GM19193 (cell line): ENCODE results near the gene VAX1.

Source experiments
- POLR2A ChIP-seq: IDR thresholded peaks from 4 replicates; pipeline ENCODE4 v1.6.1; 2011; ENCODE audit not compliant: insufficient read depth, insufficient read length; ENCODE audit errors: extremely low read depth

The VAX1 gene

DNA sequence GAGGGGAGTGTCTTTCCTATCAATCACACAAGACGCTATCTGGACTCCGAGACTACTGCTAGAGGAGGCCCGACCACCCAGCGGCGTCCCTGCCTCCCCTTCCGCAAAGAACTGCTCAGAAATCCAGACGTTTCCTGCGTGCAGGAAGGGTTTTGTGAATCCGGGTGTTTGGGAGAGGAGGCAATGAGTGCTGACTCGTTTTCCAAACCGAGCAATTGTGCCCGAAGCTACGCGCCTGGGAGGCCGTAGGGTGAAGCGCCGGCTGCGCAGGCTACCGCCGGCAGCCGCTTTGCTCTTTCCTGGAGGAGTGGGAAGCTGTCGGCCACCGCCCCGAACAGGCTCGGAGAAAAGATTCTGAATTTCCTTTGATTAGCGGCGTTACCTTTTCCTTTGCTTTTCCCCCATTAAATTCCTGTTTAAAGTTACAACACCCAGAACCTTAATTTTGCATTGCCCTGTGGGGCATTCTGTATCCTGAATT lies 5.3 kb downstream of the VAX1 start:
- TF ChIP-seq POLR2A: no peak

DNA sequence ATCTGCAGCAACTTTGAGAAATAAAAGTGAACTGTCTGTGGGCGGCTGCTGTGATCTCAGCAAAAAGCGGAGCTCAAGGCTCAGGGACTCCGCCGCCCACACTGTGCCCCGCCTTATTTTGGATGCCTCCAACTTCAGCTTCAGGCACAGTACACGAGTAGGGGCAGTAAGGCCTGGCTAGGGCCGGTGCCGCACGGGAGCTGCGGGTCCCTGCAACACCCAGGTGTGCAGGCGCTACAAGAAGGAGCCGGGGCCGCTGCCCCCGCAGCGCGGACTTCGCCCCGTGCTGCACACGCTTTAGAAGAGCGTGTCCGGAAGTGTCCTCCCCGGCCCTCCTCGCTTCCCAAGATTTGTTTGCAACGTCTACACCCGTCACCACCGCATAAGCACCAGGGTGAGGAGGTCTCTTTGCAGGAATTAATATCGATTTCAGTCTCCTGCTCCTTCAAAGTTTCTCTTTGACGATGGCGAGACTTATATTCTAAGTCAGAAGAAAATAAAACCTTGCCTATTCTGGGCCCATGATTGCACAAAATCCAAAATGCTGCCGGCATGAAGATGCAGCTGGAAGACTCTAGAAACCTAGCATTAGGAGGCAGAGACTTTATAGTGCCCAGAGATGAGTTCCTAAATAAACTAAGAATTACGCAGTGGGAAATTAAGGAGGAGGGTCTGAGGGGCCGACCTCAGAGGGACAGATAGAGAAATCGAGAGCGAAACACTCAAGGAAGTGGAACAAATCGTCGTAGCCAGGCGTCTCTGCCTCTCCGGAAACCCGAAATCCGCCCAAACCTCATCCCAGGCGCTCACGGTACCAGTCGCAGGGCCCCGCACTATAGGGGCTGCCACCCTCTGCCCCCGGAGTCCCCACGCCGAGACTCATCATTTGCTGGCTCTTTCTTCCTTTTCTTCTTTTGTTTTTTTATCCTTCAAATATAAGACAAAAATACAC lies 6.4 kb downstream of the VAX1 start:
- no peak for TF ChIP-seq POLR2A

DNA sequence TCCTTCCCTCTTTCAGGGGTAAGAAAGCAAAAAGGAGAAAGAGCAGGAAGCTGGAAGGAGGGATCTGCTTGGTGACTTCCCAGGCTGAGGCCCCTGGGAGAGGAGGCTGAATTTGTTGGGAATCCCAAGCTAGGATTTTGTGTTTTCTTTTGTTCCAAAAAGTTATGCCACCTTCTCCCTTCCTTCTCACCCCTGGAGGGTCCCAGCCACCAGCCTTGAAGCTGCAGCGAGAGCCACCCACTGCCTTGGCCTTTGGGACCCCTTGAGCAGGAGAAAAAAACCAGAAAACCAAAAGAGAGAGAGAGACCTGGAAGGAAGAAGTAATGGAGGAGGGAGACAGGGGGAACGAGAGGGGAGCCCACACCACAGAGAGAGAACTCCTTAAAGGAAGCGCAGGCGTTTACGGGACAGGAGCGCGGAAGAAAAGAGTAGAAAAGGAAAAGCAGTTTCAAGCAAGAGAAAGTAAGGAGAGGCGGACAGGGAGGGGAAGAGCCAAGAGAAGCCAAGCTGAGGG lies 7.2 kb downstream of the VAX1 start:
- TF ChIP-seq POLR2A: no peak

DNA sequence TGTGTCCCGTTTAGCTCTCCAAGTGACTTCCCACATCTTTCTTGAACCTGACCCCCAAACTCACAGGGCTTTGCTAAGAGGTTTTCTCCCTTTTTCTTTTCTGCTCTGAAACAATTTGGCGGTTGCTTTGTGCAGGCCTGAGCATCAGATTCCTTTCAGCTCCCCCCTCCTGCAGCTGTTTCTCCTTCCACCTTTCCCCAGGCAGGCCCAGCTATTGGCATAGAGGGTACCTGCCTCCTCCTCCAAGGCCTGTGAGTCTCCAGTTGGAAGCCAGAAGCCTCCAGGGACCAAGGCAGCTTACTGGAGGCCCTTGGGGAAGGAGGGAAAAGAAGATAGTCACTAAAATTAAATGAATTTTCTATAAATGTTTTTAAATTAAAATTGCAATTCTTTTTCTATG lies 7.7 kb downstream of the VAX1 start:
- no peak for TF ChIP-seq POLR2A

DNA sequence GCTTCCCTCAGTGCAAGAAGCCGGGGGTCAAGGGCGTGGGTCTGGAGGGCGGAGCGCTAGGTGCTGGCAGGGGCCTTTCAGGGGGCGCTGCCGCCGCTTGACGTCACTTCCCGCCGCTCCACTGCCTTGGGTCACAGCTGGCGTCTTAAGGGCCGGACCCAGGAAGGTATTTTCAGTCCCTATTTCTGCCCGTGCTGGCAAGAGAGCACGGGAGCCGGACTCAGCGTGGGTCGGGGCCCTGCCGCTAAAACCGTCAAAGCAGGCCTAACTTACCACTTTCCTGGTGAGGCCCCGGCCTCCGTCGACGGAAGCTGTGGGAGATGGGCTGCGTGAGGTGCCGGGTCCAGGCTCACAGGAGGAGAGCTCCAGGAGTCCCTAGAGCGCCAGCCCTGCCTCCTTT lies 12.0 kb downstream of the VAX1 start:
- no peak for TF ChIP-seq POLR2A

DNA sequence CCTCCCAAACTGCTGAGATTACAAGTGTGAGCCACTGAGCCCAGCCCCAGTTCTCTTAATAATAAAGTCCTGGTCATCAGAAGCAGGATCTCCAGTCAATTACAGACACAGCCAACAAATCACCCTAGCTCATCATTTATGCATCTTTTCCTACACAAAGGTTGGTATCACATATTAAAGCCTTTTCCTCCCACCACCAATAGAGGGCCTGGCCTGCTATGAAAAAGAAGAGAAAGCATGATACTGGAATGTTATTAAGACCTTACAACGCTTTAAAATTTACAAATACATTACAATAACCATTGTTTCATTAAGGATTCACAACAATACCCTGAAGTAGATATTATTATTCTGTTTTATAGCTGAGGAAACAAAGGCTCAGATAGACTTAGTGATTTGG lies 25.9 kb downstream of the VAX1 start:
- no peak for TF ChIP-seq POLR2A

DNA sequence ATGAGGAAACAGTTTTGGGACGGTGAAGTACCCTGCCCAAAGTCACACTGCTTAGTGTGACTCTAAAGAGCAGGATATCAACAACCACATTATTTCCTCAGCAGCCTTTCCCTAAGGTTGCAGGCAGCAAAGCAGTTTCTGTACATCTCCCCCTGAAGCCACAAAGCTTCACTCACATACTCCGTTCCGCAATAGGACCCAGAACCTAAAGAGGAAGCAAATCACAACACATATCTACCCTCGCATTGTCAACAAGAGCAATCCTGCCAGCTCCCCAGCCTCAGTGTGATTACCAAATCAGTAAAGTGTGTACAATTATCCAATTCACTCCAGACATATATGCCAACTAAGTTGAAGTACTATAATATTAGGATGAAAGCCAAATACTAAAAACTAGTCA lies 30.8 kb downstream of the VAX1 start:
- no peak for TF ChIP-seq POLR2A

DNA sequence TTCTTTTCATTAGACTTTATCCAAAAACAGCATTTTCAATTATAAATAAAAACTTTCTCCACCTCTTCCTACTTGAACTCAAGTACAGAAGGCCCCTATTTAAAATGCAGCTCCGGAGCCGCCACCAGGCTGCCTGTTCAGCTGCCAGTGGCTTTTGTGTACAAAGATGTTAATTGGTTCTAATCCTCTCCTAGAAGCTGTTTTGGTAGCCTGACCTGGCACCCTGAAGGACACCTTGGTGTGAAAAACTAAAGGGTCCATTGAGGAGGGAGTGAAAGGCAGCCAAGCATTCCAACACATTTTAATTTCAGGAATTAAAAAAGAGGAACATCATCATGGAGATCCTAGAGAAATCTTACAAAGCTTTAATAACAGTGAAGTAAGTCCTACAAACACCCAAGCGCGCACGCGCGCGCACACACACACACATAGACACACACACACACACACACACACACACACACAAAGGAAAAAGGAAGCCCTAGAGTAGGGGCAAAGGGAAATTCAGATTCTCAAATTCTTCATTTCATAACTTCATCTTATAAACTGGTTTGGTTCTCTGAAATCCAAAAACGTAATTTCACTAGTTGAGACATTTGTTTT lies 41.4 kb downstream of the VAX1 start:
- TF ChIP-seq POLR2A: no peak

DNA sequence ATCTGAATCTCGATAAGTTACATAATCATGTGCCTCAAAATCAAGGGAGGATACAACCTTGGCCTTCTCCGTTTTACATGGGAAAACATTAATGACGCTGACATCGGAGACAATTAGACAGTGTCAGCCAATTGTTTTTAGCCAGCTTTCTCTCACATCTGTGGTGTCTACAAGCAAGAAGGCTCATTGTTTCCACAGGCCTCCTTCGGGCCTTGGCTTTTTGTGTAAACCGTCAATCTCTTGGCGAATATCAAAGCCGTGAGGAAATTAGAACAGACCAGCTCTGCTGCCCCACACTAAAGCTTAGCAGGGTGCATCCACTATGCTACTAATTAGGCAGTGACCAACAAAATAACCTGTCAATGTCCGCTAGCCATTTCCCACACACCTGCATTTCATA lies 43.2 kb downstream of the VAX1 start:
- no peak for TF ChIP-seq POLR2A

DNA sequence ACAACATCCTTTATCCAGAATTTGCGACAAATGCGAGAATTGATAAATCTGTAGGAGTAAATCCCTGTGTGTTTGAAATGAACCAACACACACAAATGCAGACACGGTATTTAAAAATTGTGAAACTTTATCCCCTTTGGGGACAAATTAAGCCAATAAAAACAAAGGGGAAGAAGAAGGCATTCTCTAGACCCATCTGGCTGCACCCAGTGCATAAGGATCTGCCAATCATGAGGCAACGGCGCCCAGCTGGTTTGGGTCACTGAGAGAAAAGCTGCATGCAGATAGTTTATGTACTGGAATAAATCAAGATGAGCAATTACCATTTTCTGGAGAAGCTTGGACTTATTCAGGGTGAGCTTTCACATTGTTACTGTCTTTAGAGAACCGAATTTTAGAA lies 45.7 kb downstream of the VAX1 start:
- no peak for TF ChIP-seq POLR2A

DNA sequence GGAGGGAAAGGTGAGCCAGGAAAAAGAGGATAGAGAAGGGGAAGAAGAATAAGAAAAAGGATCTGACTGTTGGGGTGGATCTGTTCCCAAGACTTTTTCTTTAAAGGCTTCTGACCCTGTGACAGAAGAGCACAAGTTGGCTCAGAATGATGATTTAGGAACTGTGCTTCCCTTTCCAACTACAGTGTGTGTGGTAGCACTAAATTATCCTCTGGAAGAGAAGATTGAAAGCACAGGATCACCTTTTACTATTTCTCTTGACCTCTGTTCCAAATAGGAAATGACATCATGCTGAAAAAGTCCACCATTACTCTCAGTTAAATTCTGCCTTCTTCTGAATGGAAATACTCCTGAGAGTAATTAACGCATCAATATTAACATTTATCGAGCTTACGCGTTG lies 47.2 kb downstream of the VAX1 start:
- TF ChIP-seq POLR2A: no peak

DNA sequence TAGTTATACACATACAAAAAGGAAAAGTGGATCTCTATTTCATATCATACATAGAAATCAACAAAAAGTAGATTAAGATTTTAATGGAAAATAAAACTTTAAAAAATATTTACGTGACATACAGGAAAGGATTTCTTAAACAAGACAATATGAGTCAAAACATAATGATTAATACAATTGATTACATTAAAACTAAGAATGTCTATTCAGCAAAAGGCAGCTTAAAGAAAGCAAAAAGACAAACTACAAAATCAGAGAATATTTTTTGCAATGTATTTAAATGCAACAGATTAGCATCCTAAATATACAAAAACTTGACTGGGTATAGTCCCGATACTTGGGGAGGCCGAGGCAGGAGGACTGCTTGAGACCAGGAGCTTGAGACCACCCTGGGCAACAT lies 50.5 kb downstream of the VAX1 start:
- TF ChIP-seq POLR2A: no peak

DNA sequence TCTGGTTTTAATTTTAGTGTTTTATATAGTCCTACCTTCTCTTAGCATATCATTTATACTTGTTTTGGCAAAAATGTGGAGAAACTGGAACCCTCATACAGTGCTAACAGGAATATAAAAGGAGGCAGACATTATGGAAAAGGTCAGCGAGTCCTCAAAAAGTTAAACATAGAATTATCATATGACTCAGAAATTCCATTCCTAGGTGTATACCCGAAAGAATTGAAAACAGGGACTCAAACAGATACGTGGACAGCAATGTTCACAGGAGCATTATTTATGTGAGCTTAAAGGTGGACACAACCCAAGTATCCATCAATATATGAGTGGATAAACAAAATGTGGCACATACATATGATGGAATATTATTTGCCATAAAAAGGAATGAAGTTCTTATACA lies 51.5 kb downstream of the VAX1 start:
- TF ChIP-seq POLR2A: no peak
